ENCODE results near the gene SCARF2. TPM values are rescaled to one million over a fixed set of nuclear protein-coding genes. Genes with fewer than 3 reads are reported as not detected.

SCARF2 gene
- total RNA-seq, 1 experiment from 2014 or later = 10.8 TPM

DNA sequence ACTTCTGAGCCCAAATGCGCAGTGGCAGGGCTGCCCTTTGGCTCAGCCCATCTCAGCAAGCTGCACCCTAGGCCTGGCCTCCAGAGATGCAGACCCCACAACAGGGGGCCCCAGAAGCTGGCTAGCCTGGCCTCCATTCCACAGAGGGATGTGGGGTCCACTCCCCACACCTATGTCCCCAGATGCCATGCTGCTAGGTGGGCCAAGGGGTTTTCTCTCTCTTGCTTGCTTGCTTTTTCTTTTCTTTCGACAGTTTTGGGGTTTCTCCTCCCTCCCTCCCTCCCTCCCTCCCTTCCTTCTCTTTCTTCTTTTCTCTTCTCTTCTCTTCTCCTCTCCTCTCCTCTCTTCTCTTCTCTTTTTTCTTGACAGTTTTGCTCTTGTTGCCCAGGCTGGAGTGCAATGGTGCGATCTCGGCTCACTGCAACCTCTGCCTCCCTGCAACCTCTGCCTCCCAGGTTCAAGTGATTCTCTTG, 9.6 kb downstream of the SCARF2 start:
- Histone ChIP-seq H4K5ac (ENCODE audit: insufficient read length, low read depth, low read length) (no peak overlapping the region), H3K23me2 (ENCODE audit: insufficient read length, low read depth, low read length, poor library complexity, severe bottlenecking) (peaks cover 8% of the 10 kb centered on the region), H4K20me1 (ENCODE audit: control insufficient read depth, insufficient read depth, insufficient read length) (peaks cover 3% of the 10 kb centered on the region), H2BK12ac (ENCODE audit: insufficient read length, low read depth, low read length) (no peak overlapping the region), H3K4me1 (ENCODE audit: insufficient read depth, low read length) (no peaks in the 10 kb centered on the region), H3K56ac (ENCODE audit: insufficient read length, low read depth, low read length) (no peak overlapping the region), H4K91ac (ENCODE audit: insufficient read length, low read depth, low read length) (no peak overlapping the region), H3K4ac (ENCODE audit: low read depth, low read length) (no peak overlapping the region), H2AFZ (ENCODE audit: low read length) (no peak overlapping the region), H4K8ac (replicated peaks; ENCODE audit: insufficient read length, low read depth, low read length) (no peak overlapping the region), H3K79me2 (ENCODE audit: insufficient read depth, low read length) (no peaks in the 10 kb centered on the region), H3K18ac (ENCODE audit: insufficient read length, low read depth, low read length) (no peak overlapping the region), H3K27me3 (ENCODE audit: insufficient read depth, low read length) (no peaks in the 10 kb centered on the region; the same call in 1 of the 2 replicates), H3K14ac (ENCODE audit: insufficient read depth, low read length) (no peak overlapping the region), H3K23ac (ENCODE audit: insufficient read length, low read depth, low read length) (no peak overlapping the region), H2BK20ac (ENCODE audit: low read depth, low read length, poor library complexity, severe bottlenecking) (no peak overlapping the region), H3T11ph (ENCODE audit: low read length) (no peak overlapping the region), H2BK5ac (ENCODE audit: insufficient read length, low read length) (no peak overlapping the region), H3K27ac (ENCODE audit: insufficient read length, low read depth, low read length) (no peak overlapping the region), H3K9me3 (ENCODE audit: control insufficient read depth, low read depth, low read length) (no peaks in the 10 kb centered on the region), H3K4me2 (ENCODE audit: insufficient read depth, insufficient read length, low read length) (no peak overlapping the region), H3K9ac (ENCODE audit: extremely low read depth, insufficient read length, low read length) (no peak overlapping the region), H2AK5ac (ENCODE audit: insufficient read length, low read length) (no peak overlapping the region), H2BK120ac (ENCODE audit: low read depth, low read length, poor library complexity, severe bottlenecking) (no peak overlapping the region), H3K79me1 (ENCODE audit: insufficient read depth, low read depth, low read length, poor library complexity, severe bottlenecking) (no peaks in the 10 kb centered on the region), H2BK15ac (ENCODE audit: low read depth, low read length) (no peak overlapping the region)
- no peak overlapping the region for H3K4me3 Mint-ChIP-seq
- no peak for DNase-seq
- no peak overlapping the region for H3K27ac Mint-ChIP-seq
- H3K9me3 Mint-ChIP-seq = no peaks in the 10 kb centered on the region
- H3K4me1 Mint-ChIP-seq = peaks cover 12 to 13% of the 10 kb centered on the region in 2 experiments
- TF ChIP-seq, protein P1, sequence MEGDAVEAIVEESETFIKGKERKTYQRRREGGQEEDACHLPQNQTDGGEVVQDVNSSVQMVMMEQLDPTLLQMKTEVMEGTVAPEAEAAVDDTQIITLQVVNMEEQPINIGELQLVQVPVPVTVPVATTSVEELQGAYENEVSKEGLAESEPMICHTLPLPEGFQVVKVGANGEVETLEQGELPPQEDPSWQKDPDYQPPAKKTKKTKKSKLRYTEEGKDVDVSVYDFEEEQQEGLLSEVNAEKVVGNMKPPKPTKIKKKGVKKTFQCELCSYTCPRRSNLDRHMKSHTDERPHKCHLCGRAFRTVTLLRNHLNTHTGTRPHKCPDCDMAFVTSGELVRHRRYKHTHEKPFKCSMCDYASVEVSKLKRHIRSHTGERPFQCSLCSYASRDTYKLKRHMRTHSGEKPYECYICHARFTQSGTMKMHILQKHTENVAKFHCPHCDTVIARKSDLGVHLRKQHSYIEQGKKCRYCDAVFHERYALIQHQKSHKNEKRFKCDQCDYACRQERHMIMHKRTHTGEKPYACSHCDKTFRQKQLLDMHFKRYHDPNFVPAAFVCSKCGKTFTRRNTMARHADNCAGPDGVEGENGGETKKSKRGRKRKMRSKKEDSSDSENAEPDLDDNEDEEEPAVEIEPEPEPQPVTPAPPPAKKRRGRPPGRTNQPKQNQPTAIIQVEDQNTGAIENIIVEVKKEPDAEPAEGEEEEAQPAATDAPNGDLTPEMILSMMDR (conservative IDR thresholded peaks at IDR 0.05) = no peak
- no CpG with 5 or more reads among the region's 4 CpGs for WGBS (ENCODE audit: extremely low coverage, insufficient read length, low lambda C conversion rate)
- H3K27me3 Mint-ChIP-seq (ENCODE audit: low read depth) = peaks cover 42% of the 10 kb centered on the region
- H3K36me3 Mint-ChIP-seq (ENCODE audit: insufficient read depth in 1 of 3, low read depth in 3 of 3) = peaks cover 0 to 22% (median 6%) of the 10 kb centered on the region in 3 experiments; a peak in 3 of 7 replicates
